ENCODE data around the gene KDF1.
A peak's percentile ranks its signal among the peaks of the same experiment; 100 is the strongest.
"Not testable (repeated sequence)": the region's sequence is repeated elsewhere in the genome, so short reads cannot be mapped to it uniquely, and the experiment has no call there.

The KDF1 gene

DNA sequence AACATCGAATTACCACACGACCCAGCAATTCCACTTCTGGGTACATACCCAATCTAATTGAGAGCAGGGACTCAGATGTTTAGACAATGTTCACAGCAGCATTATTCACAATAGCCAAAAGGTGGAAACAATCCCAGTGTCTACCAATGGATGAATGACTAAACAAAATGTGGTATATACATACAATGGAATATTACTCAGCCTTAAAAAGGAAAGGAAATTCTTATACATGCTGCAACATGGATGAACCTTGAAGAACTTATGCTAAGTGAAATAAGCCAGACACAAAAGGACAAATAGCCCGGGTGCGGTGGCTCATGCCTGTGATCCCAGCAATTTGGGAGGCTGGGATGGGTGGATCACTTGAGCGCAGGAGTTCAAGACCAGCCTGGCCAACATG lies 6.9 kb downstream of the KDF1 start:
- DNase-seq (ENCODE audit: low read depth), result no peak

DNA sequence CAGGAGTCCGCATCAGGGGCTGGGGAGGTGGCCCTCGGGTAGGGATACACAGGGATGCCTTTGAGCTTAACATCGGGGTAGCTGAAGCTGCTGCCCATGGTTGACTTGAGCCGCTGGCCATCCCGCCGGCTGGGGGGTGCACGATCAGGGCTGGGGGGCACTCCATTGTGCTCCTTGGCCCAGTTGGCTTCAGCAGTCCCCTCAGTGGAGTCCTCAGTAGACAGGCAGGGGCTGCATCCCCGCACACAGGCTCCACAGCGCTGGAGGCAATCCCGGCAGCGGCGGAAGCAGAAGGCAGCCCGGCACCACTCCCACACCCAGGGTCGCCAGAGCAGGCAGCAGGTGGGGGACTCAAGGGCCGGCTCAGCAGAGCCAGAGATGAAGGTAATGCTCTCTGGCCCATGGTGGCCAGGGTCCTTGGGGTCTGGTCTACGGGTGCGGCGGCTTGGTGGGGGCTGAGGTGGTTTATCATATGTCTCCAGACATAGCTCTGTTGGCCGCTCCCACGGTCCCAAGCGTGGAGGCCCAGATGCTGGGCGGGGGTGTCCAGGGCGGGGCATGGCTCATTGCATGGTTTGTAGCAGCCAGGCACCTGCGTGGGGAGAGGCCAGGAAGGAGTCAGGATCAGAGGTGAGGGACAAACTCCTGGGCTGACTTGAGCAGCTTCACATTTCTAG lies 8.3 kb downstream of the KDF1 start:
- DNase-seq (ENCODE audit: low read depth), result no peak

DNA sequence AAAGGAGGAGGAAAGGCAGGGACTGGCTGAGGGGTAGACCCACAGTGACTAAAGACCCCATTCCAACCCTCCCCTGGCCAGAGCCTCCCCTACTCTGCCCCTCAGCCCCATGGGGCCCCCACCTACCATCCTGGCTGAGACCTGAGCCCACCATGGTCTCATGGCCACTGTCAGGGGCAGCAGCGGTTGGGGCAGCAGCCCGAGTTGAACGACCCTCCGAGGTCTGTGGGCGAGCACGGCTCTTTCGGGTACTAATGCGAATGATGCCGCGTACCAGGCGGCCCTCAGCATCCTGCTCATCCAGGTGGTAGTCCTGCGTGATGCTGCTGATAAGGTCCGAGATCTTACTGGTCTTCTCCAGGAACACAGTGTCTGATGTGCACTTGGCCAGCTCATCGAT lies 9.1 kb downstream of the KDF1 start:
- no peak for DNase-seq (ENCODE audit: low read depth)

DNA sequence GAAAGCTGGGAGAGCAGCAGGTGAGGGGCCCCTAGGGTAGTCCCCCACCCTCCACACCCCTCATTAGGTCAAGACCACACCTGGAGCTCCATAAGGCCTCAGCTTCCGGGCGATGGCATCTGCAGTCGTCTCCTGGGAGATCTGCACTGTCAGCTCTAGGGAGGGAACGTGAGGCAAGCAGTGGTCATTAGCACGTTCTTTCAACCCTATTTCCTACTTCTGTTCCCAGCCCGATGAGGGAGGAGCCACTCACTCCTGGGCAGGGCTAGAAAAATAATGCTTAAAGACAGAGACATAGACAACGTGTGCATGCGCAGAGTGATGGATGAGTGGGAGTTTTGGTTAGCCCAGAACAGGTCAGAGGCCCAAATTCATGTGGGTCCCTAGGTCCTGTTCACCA lies 9.7 kb downstream of the KDF1 start:
- DNase-seq (ENCODE audit: low read depth), result no peak

DNA sequence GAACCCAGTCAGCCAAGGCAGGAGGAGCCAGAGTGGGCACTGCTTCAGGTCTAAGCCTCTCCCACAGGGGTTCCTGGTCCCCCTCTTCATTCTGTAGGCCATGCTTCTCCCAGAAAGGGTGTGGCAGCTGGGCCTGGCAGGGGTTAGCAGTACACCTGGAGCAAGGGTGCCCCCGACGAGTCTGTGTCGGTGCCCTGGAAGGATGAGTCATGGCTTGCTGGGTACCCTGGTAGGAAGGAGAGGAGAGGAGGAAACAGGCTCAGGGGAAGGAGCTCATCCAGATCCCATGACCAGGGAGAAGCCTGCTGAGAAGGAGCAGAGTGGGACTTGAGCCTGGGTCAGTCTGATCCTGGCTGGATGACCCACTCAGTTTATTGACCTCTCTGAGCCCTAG lies 10.3 kb downstream of the KDF1 start:
- DNase-seq (ENCODE audit: low read depth), result no peak

DNA sequence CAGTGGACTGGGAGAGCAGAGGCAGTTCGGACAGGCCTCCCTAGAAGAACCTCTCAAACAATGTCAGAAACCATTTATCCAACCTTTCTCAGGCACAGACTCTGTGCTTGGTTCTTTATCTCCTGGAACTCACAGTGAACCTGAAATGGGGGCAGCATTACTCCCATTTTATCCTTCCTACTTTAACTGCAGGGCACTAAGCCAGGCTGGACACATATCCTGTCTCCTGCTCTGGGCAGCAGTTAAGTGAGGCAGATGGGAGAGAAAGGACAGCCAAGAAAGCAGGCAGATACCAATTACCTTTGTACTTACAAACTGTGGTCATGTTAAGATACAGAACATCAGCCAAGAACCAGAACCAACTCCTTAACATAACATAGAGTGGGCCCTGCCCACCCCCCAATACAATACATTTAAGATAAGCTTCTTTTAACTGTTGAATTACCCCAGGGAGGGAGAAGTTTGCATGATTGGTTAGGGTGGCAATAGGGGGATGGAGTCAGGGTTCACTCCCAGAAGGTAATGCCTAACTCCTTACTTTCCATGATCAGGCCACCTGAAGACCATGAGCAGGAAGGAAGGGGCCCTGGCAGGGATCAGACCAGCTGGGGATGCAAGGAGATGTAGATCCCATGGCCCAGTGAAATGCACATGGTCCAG lies 10.9 kb downstream of the KDF1 start:
- no peak for DNase-seq (ENCODE audit: low read depth)

DNA sequence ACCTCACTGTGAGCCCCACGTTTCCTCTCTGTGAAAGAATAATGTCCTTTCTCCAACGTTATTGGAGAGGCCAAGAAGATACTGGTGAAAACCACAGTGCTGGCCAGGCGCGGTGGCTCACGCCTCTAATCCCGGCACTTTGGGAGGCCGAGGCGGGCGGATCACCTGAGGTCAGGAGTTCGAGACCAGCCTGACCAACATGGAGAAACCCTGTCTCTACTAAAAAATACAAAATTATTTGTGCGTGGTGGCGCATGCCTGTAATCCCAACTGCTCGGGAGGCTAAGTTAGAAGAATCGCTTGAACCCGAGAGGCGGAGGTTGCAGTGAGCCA lies 11.6 kb downstream of the KDF1 start:
- not testable (repeated sequence) for DNase-seq (ENCODE audit: low read depth)

DNA sequence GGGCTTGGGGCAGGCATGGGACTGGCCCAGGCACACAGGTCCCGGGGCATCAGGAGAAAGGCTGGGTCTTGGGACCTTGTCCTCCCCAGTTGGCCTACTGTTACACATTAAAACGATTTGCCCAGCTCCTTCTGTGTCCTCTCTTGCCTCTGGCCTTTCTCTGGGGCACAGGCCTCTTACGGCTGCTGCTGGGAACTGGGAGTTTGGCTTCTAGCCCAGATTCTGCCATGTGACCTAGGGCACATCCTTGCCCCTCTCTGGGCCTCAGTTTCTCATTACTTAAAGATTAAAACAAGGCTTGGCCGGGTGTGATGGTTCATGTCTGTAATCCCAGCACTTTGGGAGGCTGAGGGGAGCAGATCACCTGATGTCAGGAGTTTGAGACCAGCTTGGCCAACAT lies 14.0 kb downstream of the KDF1 start:
- DNase-seq (ENCODE audit: low read depth), result no peak

DNA sequence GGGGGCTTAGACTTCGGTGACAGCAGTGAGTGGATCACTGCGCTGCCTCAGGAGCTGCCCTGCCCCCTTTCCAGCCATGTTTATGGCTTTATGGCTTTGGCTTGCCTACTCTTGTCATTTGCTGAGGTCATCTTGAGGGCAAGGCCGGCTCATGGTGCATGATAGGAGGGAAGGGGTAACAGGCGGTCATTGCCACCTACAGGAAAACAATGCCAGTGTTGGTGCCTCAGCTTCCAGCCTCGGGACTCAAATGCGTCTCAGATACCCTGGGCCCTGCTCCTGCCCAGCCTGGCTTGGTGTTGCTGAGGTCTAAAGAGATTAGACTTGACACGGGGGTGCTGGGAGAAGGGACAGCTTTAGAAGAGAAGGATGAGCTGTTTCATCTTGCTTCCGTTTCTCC lies 14.5 kb downstream of the KDF1 start:
- DNase-seq (ENCODE audit: low read depth), result no peak

DNA sequence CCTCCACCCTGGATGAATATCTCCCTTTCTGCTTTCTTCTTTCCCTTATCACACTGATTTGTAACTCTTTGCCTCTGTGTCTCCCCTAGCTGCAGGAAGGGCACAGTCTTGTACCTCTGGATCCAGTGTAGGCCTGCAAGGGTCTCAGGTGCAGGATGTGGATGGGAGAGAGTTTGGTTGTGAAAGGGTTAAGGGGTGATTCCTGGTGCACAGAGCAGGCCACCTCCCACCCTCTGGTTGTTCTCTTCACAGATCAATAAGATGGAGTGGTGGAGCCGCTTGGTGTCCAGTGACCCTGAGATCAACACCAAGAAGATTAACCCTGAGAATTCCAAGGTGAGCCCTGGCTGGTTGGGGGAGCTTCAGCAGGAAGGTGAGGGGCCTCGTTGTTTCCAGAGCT lies 15.1 kb downstream of the KDF1 start:
- DNase-seq (ENCODE audit: low read depth), result no peak

DNA sequence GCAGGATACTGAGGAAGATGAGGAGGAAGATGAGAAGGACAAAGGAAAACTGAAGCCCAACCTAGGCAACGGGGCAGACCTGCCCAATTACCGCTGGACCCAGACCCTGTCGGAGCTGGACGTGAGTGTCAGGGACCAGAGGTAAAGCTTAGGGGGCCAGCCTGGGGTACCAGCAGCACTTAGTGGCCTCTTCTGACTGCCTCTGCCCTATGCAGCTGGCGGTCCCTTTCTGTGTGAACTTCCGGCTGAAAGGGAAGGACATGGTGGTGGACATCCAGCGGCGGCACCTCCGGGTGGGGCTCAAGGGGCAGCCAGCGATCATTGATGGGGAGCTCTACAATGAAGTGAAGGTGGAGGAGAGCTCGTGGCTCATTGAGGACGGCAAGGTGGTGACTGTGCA lies 17.6 kb downstream of the KDF1 start:
- DNase-seq (ENCODE audit: low read depth), result no peak

DNA sequence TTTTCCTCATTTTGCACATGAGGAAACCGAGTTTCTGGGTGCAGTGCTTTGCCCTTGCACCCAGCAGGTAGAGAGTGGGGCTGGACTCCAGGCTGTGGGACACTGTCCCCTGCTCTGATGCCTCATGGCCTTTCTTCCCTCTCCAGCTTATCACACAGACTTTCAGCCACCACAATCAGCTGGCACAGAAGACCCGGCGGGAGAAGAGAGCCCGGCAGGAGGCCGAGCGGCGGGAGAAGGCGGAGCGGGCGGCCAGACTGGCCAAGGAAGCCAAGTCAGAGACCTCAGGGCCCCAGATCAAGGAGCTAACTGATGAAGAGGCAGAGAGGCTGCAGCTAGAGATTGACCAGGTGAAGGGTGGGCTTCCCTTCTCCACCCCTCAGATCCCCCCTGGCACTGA lies 19.0 kb downstream of the KDF1 start:
- DNase-seq (ENCODE audit: low read depth), result no peak

DNA sequence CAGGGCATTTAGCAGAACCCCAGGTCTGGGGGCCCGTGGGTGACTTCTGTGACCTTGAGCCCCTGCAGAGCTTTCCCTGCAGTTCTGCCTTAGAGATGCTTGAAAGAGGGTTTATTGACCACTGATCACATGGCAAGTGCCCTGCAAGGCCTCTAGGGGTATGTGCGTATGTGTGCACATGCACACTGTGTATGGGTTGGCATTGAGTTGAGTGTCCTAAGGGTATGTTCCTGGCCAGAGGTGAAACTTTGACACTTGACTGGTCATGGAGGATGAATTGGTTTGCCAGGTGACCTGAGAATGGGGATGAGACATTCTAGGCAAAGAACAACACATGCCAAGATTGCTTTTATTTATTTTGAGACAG lies 21.6 kb downstream of the KDF1 start:
- DNase-seq (ENCODE audit: low read depth), result no peak

DNA sequence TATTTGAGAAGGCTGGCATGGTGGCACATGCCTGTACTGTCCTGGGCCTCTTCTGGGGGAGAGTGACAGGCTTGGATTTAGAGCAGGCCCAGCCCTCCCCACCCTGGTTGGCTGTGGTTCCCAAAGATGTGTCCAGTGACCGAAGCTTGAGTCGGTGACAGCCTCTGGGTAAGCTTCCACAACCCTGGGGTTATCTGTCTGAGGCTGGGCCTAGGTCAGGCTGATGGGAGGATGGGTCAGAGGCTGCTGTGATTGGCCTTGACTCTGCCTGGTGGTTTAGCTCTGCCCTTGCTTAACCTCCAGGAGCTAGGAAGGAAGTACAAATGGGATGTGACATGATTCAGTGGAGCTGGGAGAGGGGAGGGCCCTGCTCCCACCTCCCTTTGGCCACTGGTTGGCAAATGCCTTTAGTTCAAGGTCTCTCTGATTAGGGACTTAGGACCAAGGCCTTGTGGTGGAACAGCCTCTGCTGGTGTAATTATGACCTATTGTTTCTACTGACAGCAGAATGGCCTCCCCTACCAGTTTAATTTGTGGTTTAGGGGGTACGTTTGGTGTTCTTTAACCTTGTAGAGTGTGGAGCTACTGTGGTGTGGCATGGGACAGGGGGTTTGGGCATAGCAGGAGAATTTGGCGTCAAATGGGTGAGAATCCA lies 22.1 kb downstream of the KDF1 start:
- no peak for DNase-seq (ENCODE audit: low read depth)

DNA sequence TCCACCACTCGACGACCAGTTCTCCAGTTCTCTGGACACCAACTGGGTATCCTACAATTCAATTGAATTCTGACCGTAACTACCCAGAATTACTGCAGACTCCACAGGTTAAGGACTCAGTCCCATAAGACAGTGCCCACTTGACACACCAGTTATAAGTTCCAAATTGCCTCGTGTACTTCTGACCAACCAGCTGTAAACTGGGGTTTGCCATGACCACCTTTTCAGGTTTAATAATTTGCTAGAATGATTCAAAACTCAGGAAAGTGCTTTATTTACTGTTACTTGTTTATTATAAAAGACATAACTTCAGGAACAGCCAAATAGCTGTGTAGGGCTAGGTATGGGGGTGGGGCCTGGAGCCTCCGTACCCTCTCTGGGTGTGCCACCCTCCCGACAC lies 23.4 kb downstream of the KDF1 start:
- DNase-seq (ENCODE audit: low read depth), result no peak

DNA sequence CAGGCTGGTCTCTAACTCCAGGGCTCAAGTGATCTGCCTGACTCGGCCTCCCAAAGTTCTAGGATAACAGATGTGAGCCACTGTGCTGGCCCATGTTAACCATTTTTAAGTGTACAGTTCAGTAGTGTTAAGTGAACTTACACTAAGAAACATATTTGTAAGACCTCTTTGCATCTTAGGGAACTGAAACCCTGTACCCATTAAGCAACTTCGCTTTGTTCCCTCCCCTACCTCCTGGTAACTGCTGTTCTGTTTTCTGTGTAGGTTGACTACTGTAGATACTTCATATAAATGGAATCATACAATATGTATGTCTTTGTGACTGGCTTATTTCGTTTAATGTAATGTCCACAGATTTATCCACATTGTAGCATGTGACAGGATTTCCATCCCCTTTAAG lies 27.7 kb downstream of the KDF1 start:
- DNase-seq (ENCODE audit: low read depth), result no peak

DNA sequence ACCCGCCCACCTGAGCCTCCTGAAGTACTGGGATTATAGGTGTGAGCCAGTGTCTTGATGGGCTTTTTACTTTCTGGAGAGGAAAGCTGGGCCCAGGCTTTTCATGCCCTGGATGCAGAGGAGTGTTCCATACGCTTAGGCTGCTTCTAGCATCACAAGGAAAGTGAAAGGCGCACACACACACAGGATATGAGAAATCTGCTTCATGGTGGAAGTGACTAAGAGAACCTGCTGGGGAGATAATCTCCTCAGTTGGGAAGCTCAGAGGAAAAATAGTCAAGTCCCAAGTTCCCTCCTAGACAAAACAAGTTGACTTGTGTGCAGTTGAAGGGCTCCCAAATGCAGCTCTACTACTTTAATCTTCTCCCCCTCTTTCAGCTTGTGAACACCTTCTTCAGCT lies 36.6 kb downstream of the KDF1 start:
- DNase-seq (ENCODE audit: low read depth), result no peak

DNA sequence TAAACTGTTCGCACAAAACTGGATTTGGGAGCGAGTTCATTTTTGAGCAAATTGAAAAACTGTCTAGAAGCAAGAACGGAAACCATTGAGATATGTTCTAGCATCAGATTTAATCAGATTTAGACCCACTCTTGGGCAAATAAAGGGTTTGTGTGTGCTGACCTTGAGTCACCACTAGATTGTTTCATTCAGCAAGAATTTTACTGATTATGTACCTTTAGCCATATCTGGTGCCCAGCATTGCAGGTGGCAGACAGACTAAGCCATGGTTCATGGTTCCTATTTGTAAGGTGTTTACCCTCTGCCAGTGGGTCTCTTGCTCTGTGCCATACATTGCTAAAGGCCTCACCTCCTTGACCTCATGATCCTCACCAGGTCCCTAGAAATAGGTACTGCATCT lies 37.4 kb downstream of the KDF1 start:
- no peak for DNase-seq (ENCODE audit: low read depth)

DNA sequence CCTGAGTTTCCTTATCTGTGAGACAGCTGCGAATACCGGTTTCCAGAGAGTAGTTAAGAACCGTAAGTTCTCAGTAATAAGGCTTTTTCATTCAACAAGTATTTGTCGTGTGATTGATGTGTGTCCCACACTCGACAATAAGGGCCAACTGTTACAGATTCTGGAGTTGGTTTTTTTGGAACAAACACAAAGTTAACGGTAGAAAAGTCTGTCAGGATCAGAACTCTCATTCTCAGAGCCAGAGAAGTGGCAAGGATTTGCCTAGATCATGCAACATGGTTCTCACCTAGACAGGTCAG lies 37.9 kb downstream of the KDF1 start:
- DNase-seq (ENCODE audit: low read depth), result no peak

DNA sequence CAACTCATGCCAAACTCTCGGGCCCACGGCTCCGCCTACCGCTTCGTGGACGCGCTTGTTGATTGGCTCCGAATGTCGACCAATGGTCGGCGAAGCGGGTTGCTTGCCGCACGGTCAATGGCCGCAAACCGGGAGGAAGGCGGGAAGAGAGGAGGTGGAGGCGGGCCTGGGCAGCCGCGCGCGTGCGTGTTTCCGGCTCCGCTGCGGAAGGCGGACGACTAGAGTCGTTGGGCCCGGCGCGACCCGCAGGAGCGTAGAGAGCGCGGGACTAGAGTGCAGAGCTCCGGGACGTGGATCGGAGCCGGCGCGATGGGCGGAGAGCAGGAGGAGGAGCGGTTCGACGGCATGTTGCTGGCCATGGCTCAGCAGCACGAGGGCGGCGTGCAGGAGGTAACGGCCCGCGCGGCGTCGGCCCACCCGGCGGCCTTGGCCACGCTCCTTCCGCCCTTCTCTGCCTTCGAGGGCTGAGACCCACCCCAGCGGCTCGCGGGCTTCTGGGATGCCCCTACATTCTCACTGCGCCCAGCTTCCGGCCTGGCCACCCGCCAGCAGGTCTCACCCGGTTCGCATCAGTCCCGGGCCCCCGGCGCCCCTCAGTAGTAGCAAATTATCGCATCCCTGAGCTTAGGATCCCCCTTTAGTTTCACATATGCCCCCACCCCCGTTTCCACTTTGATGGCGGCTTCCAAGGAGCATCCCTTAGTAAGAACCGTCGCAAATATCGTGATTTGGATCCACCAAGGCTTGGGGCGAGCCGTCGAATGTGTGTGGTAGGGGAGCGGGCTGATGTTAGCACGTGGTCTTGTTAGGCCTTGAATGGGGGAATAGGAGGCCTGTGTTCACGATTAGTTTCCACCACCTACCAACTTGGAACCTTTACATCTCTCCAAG lies 38.5 kb downstream of the KDF1 start, which contains the start of gene NUDC:
TSS of gene NUDC (plus strand) at position 204 of the 891 bp plus-strand sequence. CDS start at position 310, 106 bp downstream.
- peak; percentile 92 for DNase-seq (ENCODE audit: low read depth)

DNA sequence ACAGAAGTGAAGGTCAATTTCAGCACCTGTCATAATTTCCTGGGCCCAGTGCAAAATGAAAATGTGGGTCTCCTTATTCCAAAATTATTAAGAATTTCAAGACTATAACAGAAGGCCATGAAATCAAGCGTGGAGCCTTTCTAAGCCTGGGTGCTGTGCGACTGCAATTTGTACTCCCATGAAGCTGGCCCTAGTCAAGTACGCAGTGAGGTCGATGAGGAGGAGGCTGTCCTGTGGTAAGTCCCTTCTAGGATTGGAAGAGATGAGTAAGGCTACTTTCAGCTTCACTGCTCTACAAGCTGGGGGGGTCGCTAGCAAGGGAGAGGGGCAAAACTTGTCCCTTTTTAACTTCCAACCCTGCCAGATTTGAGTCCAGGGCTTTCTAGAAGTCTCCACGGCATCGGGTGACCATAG lies 39.1 kb downstream of the KDF1 start:
- DNase-seq (ENCODE audit: low read depth), result no peak

DNA sequence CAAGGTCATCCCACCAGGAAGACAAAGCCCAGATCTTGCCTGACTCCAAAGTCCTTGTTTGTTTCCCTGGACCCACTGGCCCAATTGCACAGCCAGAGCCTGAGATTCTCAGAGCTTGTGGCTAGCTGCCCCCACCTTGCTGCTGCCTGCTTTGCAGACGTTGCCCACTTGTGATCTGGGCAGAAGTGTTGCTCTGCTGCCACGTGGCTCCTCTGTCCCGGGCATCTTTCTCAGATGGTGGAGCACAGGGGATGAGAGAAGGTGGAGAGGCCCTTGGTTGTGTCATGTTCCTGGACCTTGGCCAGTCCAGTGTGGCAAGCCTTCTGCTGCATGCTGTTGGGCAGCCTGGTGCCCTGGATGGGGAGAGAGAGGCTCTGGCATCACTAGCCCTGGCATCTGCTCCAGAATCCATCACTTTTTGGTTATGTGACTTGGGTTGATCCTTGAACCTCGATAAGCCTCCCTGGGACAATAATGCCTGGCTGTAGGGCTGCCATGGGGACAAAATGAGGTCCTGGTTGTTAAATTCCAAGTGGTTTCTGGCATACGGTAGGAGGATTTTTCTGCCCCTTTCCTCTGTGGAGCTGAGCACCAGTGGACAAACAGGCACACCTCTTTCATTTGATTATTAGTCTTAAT lies 44.9 kb downstream of the KDF1 start:
- no peak for DNase-seq (ENCODE audit: low read depth)

Measured in stimulated activated CD8-positive, alpha-beta memory T cell treated with anti-CD3 and anti-CD28 coated beads, Interleukin-12 subunit alpha, Interleukin-12 subunit beta, amount 100 ng/mL, for 1 hour (primary cell).